ENCODE data around the gene GTF2E1. TPM values are rescaled to one million over a fixed set of nuclear protein-coding genes. Genes with fewer than 3 reads are reported as not detected.
"Not testable (repeated sequence)": the region's sequence is repeated elsewhere in the genome, so short reads cannot be mapped to it uniquely, and the experiment has no call there.

The GTF2E1 gene
- total RNA-seq, 1 donor from 2014 or later: 25.9 TPM

DNA sequence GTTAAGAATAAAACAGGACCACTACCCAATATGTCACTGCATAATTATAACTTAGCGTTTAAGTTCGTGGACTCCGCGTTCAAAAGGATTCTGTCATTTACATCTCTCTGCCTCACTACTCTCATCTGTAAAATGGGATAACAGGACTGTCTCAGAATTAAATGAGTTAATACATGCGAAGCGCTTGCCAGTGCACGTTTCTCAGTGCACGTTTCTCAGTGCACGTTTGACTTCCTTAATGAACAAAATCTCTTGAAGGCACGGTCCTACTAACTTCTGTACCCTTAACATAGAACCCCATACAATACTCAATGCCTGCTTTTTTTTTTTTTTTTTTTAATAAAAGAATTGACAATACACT is 727 bp upstream of the GTF2E1 start:
- Mint-ChIP-seq H3K4me3 (peak overlapping the region; percentile 97), H3K4me1 (peaks cover 25% of the 10 kb centered on the region), H3K36me3 (ENCODE audit: low read depth) (peaks cover 27% of the 10 kb centered on the region), H3K27me3 (peaks cover 2% of the 10 kb centered on the region), H3K27ac (peak overlapping the region; percentile 98), H3K9me3 (no peaks in the 10 kb centered on the region)
- no peak for DNase-seq
- intact Hi-C loops (cut with micrococcal nuclease): loop anchor here (1.0 to 2.0 kb wide), 6 partner anchors 33 to 647 kb away; partner anchors contain the start of genes GSK3B and NDUFB4

DNA sequence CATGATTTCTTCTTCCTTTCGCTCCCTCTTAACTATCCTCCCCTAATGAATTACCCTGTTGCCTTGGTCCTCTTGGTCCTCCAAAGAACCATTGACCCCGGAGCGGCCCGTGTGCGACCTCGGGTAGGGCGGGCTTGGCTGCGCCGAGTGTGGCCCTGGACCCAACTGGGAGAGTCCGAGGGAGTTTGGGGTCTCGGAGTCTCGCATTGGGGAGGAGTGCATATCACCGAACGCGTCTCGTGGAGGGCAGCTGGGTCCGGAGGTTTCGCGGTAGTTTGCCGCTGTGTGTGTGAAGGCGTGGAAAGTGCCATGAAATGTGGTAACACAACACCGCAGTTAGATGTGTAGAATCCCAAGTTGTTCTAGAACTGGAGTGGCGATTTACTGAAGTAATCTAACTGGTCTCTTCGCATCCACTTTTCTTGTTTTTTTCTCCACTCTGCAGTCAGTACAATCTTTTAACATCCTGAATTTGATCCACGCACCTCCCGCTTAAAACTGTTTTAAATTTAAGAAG is 363 bp downstream of the GTF2E1 start:
- intact Hi-C loops (cut with micrococcal nuclease): loop anchor here (1.0 to 2.0 kb wide), 6 partner anchors 32 to 648 kb away; partner anchors contain the start of genes GSK3B and NDUFB4
- Mint-ChIP-seq H3K36me3 (ENCODE audit: low read depth) (peaks cover 20% of the 10 kb centered on the region), H3K4me3 (peak overlapping the region; percentile 97), H3K4me1 (peaks cover 25% of the 10 kb centered on the region), H3K27ac (peak overlapping the region; percentile 98), H3K9me3 (no peaks in the 10 kb centered on the region), H3K27me3 (peaks cover 2% of the 10 kb centered on the region)
- DNase-seq: no peak

DNA sequence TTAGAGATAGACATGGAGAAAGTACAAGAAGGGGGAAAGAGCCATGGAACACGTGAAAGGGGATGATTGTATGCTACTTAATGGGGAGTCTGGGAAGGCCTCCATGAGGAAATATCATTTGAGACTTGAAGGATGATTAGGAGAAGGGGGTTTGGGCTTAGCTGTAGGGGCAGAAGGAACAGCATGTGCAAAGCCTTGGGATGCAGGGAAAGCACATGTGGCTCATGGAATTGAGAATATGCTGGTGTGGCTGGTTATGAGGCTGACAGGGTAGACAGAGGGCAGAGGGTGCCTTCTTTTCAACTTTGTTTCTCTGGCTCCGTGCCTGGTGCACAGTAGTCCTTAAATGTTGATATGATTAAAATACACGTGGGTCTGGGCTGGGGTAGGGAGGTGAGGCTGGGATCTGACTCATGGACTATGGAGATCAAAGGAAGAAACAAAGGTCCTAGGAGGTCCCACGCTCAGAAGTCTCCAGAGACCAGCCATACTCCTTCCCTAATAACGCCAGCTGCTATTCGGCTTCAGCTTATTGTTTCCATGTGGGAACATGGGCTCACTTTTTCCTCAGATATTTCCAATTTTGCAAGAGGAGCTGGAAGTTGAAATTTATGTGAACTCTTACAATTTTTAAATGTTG is 1.1 kb downstream of the GTF2E1 start:
- Mint-ChIP-seq H3K27me3 (peaks cover 2% of the 10 kb centered on the region), H3K9me3 (no peaks in the 10 kb centered on the region), H3K4me1 (peaks cover 25% of the 10 kb centered on the region), H3K36me3 (ENCODE audit: low read depth) (peaks cover 18% of the 10 kb centered on the region), H3K4me3 (peak overlapping the region; percentile 97), H3K27ac (peak overlapping the region; percentile 98)
- no peak for DNase-seq
- intact Hi-C loops (cut with micrococcal nuclease): loop anchor here (2.0 kb wide), 3 partner anchors 31 to 649 kb away; partner anchors contain the start of gene GSK3B

DNA sequence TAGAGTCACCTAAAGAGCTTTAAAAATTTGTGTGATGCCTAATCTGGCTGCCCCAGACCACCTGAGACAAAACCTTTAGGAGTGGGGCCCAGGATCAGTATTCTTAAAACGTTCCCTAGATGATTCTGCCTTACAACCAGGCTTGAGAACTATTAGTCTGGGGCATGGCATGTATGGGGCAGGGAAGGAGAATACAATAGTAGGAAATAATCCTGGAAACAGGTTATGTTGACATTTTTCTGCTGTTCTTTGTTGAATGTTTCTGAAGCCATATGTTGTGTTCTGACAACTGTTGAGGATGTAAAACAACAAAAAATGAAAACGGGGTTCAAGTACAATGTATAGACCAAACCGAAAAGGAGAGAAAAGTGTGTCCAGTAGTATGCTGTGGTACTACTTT is 2.9 kb downstream of the GTF2E1 start:
- H3K4me1 Mint-ChIP-seq: peaks cover 25% of the 10 kb centered on the region
- H3K9me3 Mint-ChIP-seq: no peaks in the 10 kb centered on the region
- peaks cover 16% of the 10 kb centered on the region for H3K36me3 Mint-ChIP-seq (ENCODE audit: low read depth)
- H3K27ac Mint-ChIP-seq: no peak overlapping the region
- H3K4me3 Mint-ChIP-seq: no peak overlapping the region
- intact Hi-C loops (cut with micrococcal nuclease): no loop called here
- H3K27me3 Mint-ChIP-seq: peaks cover 2% of the 10 kb centered on the region
- no peak for DNase-seq

DNA sequence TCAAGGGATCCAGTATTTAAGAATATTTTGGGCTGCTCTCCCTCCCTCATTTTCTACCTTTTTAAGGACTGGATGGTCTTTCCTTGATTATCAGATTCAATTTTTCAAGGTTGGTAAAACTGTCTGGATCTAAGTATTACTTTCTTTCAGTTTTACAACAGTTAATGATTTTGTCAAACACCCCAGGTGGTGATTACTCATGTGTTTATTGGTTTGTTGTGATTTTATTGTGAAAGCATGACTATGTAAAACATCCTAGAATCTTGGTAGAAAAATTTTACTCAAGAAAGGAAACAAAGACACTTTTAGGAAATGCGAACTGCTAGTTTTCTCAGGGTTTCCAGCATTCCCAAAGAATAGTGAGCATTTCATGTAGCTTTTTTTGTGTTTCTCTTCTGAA is 7.3 kb downstream of the GTF2E1 start:
- Mint-ChIP-seq H3K4me3 (no peak overlapping the region), H3K9me3 (no peaks in the 10 kb centered on the region), H3K4me1 (peaks cover under 1% of the 10 kb centered on the region), H3K27ac (no peak overlapping the region), H3K27me3 (no peaks in the 10 kb centered on the region), H3K36me3 (ENCODE audit: low read depth) (peaks cover 34% of the 10 kb centered on the region)
- intact Hi-C loops (cut with micrococcal nuclease): no loop called here
- no peak for DNase-seq

DNA sequence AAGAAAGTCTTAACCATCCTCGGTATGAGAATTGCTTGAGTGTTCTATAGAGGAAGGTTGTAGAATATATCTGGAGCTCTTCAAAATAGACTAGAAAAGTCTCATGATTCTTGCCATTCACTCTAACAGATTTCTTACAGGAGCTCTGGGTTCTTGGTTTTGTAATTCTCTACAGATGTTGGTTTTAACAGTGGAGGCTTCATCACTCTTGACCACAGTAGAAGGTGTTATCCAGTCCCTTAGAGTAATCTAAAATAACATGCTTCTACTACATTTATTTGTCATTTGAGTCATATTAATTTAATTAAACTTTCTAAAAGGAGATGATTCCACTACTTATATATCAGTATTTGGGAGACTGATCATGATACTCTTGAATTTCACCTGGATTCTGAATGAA is 9.7 kb downstream of the GTF2E1 start:
- H3K4me1 Mint-ChIP-seq: peaks cover 2% of the 10 kb centered on the region
- H3K36me3 Mint-ChIP-seq (ENCODE audit: low read depth): peaks cover 48% of the 10 kb centered on the region
- H3K9me3 Mint-ChIP-seq: peaks cover 5% of the 10 kb centered on the region
- H3K27ac Mint-ChIP-seq: no peak overlapping the region
- DNase-seq: no peak
- no peak overlapping the region for H3K4me3 Mint-ChIP-seq
- no peaks in the 10 kb centered on the region for H3K27me3 Mint-ChIP-seq
- intact Hi-C loops (cut with micrococcal nuclease): no loop called here

DNA sequence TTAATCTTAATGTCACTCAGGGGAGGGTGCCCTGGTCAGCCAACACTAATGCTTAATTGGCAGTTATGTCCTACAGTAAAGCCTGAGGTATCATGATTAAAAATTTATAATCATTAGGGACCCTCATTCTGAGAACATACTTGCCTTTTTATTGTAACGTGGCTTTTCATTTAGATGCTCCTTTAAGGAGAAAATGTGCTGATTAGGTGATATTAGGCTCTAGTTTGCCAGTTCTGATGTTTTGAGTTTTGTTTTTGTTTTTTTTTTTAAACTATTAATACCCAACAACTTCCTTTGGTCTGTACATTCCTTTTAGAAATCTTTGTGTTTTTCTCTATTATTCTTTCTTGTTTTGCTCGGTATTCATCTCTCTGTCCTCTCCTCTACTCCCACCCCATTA is 10.3 kb downstream of the GTF2E1 start:
- intact Hi-C loops (cut with micrococcal nuclease): no loop called here
- Mint-ChIP-seq H3K9me3 (peaks cover 9% of the 10 kb centered on the region), H3K27me3 (no peaks in the 10 kb centered on the region), H3K4me3 (no peak overlapping the region), H3K36me3 (ENCODE audit: low read depth) (peaks cover 48% of the 10 kb centered on the region), H3K4me1 (peaks cover 2% of the 10 kb centered on the region), H3K27ac (no peak overlapping the region)
- DNase-seq: no peak

DNA sequence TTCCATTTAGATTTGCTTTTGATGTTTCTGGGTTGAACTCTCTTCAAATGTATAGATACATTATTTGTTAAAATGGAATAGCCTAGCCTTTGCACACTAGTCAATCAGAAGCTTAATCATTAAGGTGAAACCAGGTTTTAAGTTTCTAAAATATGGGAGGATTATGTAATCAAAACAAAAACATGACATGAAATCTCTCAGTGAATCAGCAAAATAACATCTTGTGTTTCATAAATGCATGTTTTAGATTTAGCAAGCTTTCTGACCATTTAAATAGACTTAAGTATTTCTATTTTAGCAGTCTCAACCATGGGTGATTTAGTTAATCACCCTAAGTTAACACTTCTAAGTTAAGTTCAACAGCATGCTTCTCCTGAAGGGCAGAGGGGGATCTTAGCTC is 11.3 kb downstream of the GTF2E1 start:
- no peaks in the 10 kb centered on the region for H3K27me3 Mint-ChIP-seq
- H3K27ac Mint-ChIP-seq: no peak overlapping the region
- intact Hi-C loops (cut with micrococcal nuclease): no loop called here
- H3K4me1 Mint-ChIP-seq: peaks cover 2% of the 10 kb centered on the region
- H3K4me3 Mint-ChIP-seq: no peak overlapping the region
- H3K36me3 Mint-ChIP-seq (ENCODE audit: low read depth): peaks cover 53% of the 10 kb centered on the region
- H3K9me3 Mint-ChIP-seq: peaks cover 9% of the 10 kb centered on the region
- no peak for DNase-seq

DNA sequence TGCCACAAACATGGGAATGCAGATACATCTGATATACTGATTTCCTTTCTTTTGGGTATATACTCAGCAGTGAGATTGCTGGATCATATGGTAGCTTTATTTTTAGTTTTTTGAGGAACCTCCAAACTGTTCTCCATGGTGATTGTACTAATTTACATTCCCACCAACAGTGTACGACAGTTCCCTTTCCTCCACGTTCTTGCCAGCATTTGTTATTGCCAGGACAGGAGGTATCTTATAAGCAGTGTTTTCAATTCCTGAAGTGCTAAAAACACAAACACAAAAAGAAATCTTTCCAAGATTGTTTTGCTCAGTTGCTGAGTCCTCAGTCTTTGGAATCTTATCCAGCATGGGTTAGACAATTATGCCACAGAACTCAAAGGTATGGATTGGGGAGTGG is 13.5 kb downstream of the GTF2E1 start:
- intact Hi-C loops (cut with micrococcal nuclease): no loop called here
- Mint-ChIP-seq H3K4me1 (peaks cover 6% of the 10 kb centered on the region), H3K27me3 (no peaks in the 10 kb centered on the region), H3K36me3 (ENCODE audit: low read depth) (peaks cover 50% of the 10 kb centered on the region), H3K27ac (no peak overlapping the region), H3K4me3 (no peak overlapping the region), H3K9me3 (peaks cover 9% of the 10 kb centered on the region)
- no peak for DNase-seq

DNA sequence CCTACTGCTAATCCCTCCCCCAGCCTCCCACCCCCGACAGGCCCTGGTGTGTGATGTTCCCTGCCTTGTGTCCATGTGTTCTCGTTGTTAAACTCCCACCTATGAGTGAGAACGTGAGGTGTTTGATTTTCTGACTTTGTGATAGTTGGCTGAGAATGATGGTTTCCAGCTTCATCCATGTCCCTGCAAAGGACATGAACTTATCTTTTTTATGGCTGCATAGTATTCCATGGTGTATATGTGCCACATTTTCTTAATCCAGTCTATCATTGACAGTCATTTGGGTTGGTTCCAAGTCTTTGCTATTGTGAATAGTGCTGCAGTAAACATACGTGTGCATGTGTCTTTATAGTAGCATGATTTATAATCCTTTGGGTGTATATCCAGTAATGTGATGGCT is 16.0 kb downstream of the GTF2E1 start:
- H3K27ac Mint-ChIP-seq; DNase-seq; H3K27me3 Mint-ChIP-seq; H3K9me3 Mint-ChIP-seq; H3K4me3 Mint-ChIP-seq; intact Hi-C loops (cut with micrococcal nuclease): not testable (repeated sequence)
- Mint-ChIP-seq H3K36me3 (ENCODE audit: low read depth) (peaks cover 39% of the 10 kb centered on the region), H3K4me1 (peaks cover 19% of the 10 kb centered on the region)

DNA sequence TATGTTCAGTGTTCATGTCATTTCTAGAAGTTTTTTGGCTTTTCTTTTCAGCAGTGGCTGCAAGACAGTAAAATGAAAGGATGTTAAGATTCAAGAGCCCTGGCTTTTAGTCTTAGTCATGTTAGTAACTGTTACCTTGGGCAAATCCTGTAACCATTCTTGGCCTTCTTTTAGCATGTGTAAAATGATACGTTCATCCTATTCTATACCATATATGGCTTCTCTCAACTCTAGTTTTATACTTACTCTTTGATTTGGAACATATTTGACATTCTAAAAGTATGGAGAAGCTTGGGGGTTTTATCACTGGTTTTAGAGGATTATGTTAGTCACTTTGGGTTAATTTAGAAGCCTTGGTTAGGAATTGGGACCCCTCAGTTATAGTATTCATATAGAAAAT is 20.1 kb downstream of the GTF2E1 start:
- H3K27ac Mint-ChIP-seq: no peak overlapping the region
- H3K27me3 Mint-ChIP-seq: no peaks in the 10 kb centered on the region
- intact Hi-C loops (cut with micrococcal nuclease): no loop called here
- peaks cover 17% of the 10 kb centered on the region for H3K36me3 Mint-ChIP-seq (ENCODE audit: low read depth)
- no peak for DNase-seq
- no peak overlapping the region for H3K4me3 Mint-ChIP-seq
- peaks cover 31% of the 10 kb centered on the region for H3K4me1 Mint-ChIP-seq
- peaks cover under 1% of the 10 kb centered on the region for H3K9me3 Mint-ChIP-seq

DNA sequence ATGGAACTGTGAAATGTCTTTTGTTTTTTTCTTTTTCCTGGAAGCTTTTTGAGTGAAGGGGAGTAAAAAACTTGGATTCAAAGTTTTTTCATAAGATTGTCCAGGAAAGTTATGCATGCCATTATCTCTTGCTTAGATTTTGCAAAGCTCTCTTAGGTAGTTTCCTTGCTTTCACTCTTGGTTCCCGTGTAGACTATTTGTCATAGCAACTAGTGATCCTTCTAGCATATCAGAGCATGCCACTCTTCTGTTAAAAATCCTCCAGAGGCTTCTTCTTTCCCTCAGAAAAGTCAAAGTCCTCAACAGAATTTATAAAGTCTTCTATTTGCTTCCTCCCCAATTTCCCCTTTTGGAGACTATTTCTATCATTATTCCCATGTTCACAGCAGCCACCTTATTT is 21.1 kb downstream of the GTF2E1 start:
- Mint-ChIP-seq H3K4me1 (peaks cover 32% of the 10 kb centered on the region), H3K27me3 (no peaks in the 10 kb centered on the region), H3K27ac (no peak overlapping the region), H3K36me3 (ENCODE audit: low read depth) (peaks cover 16% of the 10 kb centered on the region), H3K9me3 (no peaks in the 10 kb centered on the region), H3K4me3 (no peak overlapping the region)
- no peak for DNase-seq
- intact Hi-C loops (cut with micrococcal nuclease): no loop called here

DNA sequence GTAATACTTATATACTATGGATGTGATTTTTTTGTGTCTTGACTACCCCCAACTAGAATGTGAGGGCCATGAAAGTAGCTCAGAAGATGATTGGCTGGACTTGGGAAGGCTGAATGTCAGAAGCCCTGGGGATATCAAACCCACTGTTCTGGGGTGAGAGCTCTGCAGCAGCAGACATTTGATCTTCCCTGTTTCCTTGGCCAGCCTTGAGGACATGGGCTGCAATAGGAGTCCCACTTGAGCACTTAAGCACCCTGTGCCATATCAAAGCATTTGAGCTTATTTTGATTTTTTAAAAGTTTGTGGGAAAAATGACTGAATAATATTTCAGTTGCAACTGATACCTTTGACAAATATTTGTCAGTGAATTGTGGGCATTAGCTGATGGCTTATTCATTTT is 21.7 kb downstream of the GTF2E1 start:
- H3K4me1 Mint-ChIP-seq: peaks cover 32% of the 10 kb centered on the region
- no peak overlapping the region for H3K27ac Mint-ChIP-seq
- no peaks in the 10 kb centered on the region for H3K27me3 Mint-ChIP-seq
- DNase-seq: no peak
- no peak overlapping the region for H3K4me3 Mint-ChIP-seq
- intact Hi-C loops (cut with micrococcal nuclease): no loop called here
- H3K9me3 Mint-ChIP-seq: no peaks in the 10 kb centered on the region
- H3K36me3 Mint-ChIP-seq (ENCODE audit: low read depth): peaks cover 10% of the 10 kb centered on the region

DNA sequence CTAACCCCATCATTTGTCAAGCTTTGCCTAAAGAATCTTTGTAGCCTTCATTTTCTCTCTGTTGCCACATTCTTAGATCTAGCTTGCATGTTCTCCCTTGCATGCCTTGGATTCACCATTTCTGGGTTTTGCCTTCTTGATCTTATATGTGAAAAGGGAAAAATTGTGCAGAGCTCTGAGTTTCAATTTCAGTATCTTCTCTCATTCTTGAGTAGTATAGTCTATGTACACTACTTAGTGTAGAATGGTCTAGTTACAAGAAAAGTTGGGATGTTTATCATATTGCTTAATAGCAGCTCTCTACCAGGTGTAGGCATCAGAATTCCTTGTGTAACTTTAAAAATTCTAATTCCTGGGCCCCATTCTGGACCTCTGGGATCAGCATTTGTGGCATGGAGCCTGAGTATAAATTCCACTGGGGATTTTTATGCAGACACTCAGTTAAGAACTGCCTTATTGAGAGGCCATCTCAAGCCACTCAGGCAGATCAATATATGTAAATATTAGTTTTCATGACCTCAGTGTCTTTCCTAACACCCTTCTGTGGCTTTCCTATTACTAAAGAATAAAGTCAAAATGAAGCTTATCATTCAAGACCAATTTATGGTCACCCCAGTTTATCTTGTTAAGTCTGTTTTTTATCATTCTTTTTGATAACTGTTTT is 23.4 kb downstream of the GTF2E1 start:
- no peak for DNase-seq
- Mint-ChIP-seq H3K4me1 (peaks cover 30% of the 10 kb centered on the region), H3K27ac (no peak overlapping the region), H3K36me3 (ENCODE audit: low read depth) (peaks cover 10% of the 10 kb centered on the region), H3K27me3 (no peaks in the 10 kb centered on the region), H3K4me3 (no peak overlapping the region), H3K9me3 (no peaks in the 10 kb centered on the region)
- intact Hi-C loops (cut with micrococcal nuclease): no loop called here
